Measurements from ENCODE around the gene PATE4.
"Not testable (repeated sequence)": the region's sequence is repeated elsewhere in the genome, so short reads cannot be mapped to it uniquely, and the experiment has no call there.

PATE4 gene

GRCh38 chr11:125802387-125802786, 30.7 kb upstream of the PATE4 start:
- FAIRE-seq (no peak), DNase-seq (ENCODE audit: insufficient read length, low spot score) (no peak)
- no peak for TF ChIP-seq CTCF (IDR thresholded peaks at IDR 0.05; ENCODE audit: insufficient read depth, missing control alignments)

GRCh38 chr11:125807909-125808308, 25.2 kb upstream of the PATE4 start:
- no peak for TF ChIP-seq CTCF (IDR thresholded peaks at IDR 0.05; ENCODE audit: insufficient read depth, missing control alignments)
- DNase-seq (ENCODE audit: insufficient read length, low spot score) (no peak), FAIRE-seq (no peak)

DNA sequence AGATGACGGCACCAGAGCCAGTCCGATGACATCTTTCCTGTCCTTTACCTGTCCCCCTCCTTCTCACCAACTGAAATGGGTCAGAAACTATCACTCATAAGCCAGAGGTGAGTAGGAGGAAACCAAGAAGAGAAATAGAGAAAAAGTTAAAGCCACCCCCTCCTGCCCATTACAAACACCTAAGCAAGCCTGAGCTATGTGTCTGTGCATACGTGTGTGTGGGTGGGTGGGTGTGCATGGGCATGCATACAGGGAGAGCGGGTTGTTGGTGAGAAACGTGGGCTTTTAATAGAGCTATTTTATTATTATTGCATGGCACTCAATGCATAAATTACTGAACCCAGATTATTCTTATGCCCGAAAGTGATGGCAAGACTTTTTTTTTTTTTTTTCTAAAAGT, 2.6 kb downstream of the PATE4 start:
- TF ChIP-seq CTCF (IDR thresholded peaks at IDR 0.05; ENCODE audit: insufficient read depth, missing control alignments), result no peak
- FAIRE-seq (no peak), DNase-seq (ENCODE audit: insufficient read length, low spot score) (no peak)

GRCh38 chr11:125842321-125842948, 9.3 kb downstream of the PATE4 start:
- no peak for FAIRE-seq
- DNase-seq (ENCODE audit: insufficient read length, low spot score), result no peak
- no peak for TF ChIP-seq CTCF (IDR thresholded peaks at IDR 0.05; ENCODE audit: insufficient read depth, missing control alignments)

GRCh38 chr11:125846188-125846587, 13.1 kb downstream of the PATE4 start:
- TF ChIP-seq CTCF (IDR thresholded peaks at IDR 0.05; ENCODE audit: insufficient read depth, missing control alignments), result no peak
- FAIRE-seq (no peak), DNase-seq (ENCODE audit: insufficient read length, low spot score) (no peak)

GRCh38 chr11:125857670-125858069, 24.6 kb downstream of the PATE4 start:
- DNase-seq (ENCODE audit: insufficient read length, low spot score); FAIRE-seq: not testable (repeated sequence)

DNA sequence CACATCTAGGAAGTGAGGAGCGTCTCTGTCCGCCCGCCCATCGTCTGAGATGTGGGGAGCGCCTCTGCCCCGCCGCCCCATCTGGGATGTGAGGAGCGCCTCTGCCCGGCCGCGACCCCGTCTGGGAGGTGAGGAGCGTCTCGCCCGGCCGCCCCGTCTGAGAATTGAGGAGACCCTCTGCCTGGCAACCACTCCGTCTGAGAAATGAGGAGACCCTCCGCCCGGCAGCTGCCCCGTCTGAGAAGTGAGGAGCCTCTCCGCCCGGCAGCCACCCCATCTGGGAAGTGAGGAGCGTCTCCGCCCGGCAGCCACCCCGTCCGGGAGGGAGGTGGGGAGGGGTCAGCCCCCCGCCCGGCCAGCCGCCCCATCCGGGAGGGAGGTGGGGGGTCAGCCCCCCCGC, 29.7 kb downstream of the PATE4 start:
- not testable (repeated sequence) for DNase-seq (ENCODE audit: insufficient read length, low spot score); FAIRE-seq

GRCh38 chr11:125865354-125865753, 32.2 kb downstream of the PATE4 start:
- not testable (repeated sequence) for FAIRE-seq; DNase-seq (ENCODE audit: insufficient read length, low spot score)

GRCh38 chr11:125869521-125869920, 36.4 kb downstream of the PATE4 start:
- TF ChIP-seq CTCF (IDR thresholded peaks at IDR 0.05; ENCODE audit: insufficient read depth, missing control alignments), result no peak
- DNase-seq (ENCODE audit: insufficient read length, low spot score), result no peak
- FAIRE-seq, result no peak
